Measurements from ENCODE around the gene PCMTD2.

PCMTD2 gene

DNA sequence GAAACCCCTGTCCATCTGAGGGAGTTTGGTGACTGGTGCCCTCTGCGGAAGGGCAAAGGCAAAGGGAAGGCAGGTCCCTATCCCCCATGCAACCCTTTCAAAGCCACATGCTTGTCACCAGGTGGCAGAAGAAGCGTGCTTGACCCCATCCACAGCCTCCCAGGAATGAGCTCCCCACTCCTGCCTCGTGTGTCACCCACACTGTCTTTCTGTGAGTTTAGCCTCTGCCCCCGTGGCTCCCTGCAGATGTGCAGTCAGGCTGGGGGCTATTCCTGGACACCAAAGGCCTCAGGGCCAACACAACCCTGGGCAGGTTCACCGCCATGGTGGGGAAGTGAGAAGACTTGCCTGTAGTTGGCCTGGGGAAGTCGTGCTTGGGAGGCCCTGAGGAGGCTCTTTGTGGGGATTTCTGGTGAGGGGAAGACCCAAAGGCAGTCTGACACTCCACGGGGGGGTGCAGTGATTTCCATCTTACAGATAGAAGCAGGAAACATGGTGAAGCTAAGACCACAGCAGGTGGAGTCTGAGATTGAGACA lies 16.6 kb upstream of the PCMTD2 start:
- peak; percentile 80 for DNase-seq (ENCODE audit: low spot score)
- H3K27ac ChIP-seq (ENCODE audit: poor library complexity, severe bottlenecking) = no peak overlapping the region
- H3K9me3 ChIP-seq (ENCODE audit: severe bottlenecking) = no peaks in the 10 kb centered on the region
- TF ChIP-seq, protein P1, sequence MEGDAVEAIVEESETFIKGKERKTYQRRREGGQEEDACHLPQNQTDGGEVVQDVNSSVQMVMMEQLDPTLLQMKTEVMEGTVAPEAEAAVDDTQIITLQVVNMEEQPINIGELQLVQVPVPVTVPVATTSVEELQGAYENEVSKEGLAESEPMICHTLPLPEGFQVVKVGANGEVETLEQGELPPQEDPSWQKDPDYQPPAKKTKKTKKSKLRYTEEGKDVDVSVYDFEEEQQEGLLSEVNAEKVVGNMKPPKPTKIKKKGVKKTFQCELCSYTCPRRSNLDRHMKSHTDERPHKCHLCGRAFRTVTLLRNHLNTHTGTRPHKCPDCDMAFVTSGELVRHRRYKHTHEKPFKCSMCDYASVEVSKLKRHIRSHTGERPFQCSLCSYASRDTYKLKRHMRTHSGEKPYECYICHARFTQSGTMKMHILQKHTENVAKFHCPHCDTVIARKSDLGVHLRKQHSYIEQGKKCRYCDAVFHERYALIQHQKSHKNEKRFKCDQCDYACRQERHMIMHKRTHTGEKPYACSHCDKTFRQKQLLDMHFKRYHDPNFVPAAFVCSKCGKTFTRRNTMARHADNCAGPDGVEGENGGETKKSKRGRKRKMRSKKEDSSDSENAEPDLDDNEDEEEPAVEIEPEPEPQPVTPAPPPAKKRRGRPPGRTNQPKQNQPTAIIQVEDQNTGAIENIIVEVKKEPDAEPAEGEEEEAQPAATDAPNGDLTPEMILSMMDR (IDR thresholded peaks at IDR 0.05; ENCODE audit: poor library complexity, severe bottlenecking) = no peak
- H3K4me1 ChIP-seq (ENCODE audit: insufficient read depth, poor library complexity, severe bottlenecking) = no peaks in the 10 kb centered on the region
- H3K27me3 ChIP-seq (ENCODE audit: insufficient read depth, poor library complexity, severe bottlenecking) = no peaks in the 10 kb centered on the region
- H3K36me3 ChIP-seq (ENCODE audit: low read depth) = no peaks in the 10 kb centered on the region
- no peak for ATAC-seq (ENCODE audit: low read depth)
- no peak overlapping the region for H3K4me3 ChIP-seq (ENCODE audit: severe bottlenecking)

DNA sequence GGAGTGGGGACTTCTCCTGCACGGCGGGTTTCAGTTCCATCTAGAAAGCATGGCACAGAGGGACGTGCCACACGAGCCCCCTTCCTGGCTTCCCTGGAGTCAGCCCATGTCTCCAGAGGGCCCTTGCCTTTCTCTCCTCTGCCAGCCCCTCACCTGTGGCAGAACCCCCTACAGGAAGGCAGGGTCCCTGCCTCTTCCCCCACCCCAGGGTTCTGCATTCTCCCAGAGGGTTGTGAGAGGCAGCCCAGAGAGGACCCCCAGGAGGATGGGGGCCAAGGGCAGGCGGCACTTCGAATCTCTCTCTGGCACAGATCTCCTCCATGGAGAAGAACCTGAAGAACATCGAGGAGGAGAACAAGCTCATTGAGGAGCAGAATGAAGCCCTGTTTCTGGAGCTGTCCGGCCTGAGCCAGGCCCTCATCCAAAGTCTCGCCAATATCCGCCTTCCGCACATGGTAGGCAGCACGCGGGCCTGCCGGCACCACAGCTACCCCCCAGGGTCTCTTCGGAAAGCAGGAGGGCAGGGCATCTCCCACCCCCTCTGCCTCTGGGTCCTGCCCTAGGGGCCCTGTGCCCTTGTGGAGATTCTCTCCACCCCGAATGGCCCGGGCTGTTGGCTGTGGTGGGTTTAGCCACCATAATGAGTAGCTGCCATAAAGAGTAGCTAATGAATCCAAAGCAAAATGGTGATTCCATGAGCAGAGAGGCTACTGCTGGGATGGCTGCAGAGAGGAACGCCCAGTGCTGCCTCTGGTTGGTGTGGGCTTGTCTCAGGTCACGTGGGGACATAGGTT lies 15.9 kb upstream of the PCMTD2 start:
- ATAC-seq (ENCODE audit: low read depth) = no peak
- peak; percentile 73 for DNase-seq (ENCODE audit: low spot score)
- Histone ChIP-seq H3K27ac (ENCODE audit: poor library complexity, severe bottlenecking) (no peak overlapping the region), H3K27me3 (ENCODE audit: insufficient read depth, poor library complexity, severe bottlenecking) (no peaks in the 10 kb centered on the region), H3K4me1 (ENCODE audit: insufficient read depth, poor library complexity, severe bottlenecking) (no peaks in the 10 kb centered on the region), H3K4me3 (ENCODE audit: severe bottlenecking) (no peak overlapping the region), H3K36me3 (ENCODE audit: low read depth) (no peaks in the 10 kb centered on the region), H3K9me3 (ENCODE audit: severe bottlenecking) (no peaks in the 10 kb centered on the region)
- TF ChIP-seq, protein P1 (IDR thresholded peaks at IDR 0.05; ENCODE audit: poor library complexity, severe bottlenecking) = no peak

DNA sequence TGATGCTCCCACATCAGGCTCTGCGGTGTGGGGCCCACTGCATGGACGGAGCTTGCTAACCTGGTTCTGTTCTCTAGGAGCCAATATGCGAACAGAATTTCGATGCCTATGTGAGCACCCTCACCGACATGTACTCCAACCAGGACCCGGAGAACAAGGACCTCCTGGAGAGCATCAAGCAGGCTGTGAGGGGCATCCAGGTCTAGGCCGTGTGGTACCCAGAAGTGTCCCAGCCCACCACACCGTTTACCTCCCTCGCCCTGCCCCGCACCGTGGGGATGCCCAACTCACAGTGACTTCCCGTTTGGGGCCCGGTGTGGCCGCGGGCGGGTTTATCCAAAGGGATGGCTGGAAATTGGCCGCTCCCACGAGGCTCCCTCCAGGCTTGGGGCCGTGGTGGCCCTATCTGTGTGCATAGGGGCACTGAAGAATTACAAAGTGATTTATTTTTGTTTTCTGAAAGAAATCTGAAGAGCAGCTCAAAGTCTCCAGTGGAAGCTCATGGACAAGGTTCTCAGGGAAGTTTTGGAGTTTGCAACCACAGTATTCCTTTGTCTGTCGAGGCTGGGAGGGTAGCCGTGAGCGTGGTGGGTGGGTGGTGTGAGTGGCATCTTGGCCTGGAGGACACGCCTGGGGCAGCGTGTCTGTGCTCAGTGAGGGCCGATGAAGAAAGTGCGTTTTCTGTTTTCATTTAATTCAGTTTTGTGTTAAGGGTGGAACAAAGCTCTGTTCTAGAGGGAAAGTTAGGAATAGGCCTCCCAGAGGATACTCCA lies 15.1 kb upstream of the PCMTD2 start:
- TF ChIP-seq, protein P1 (IDR thresholded peaks at IDR 0.05; ENCODE audit: poor library complexity, severe bottlenecking) = no peak

DNA sequence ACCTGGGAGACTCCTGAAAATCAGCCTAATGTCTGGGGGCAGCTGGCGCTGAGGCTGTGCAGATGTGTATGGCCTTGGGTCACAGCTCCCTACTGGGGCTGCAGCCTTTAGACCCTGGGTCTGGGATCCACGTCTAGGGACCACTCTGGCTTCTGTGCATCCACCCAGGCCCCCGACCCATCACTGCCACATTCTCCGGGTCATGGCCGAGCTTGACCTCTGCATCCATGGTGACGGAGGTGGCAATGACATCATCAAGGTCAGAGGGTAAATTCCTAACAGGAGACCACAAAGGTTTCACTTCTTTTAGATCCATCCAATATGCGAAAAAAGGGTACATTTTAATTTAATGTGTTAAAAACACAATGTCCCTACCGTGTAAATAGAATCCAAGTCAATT lies 14.5 kb upstream of the PCMTD2 start:
- no peaks in the 10 kb centered on the region for H3K4me1 ChIP-seq (ENCODE audit: insufficient read depth, poor library complexity, severe bottlenecking)
- no peak overlapping the region for H3K27ac ChIP-seq (ENCODE audit: poor library complexity, severe bottlenecking)
- DNase-seq (ENCODE audit: low spot score) (peak; percentile 68), ATAC-seq (ENCODE audit: low read depth) (no peak)
- no peaks in the 10 kb centered on the region for H3K27me3 ChIP-seq (ENCODE audit: insufficient read depth, poor library complexity, severe bottlenecking)
- H3K4me3 ChIP-seq (ENCODE audit: severe bottlenecking) = no peak overlapping the region
- H3K9me3 ChIP-seq (ENCODE audit: severe bottlenecking) = no peaks in the 10 kb centered on the region
- no peaks in the 10 kb centered on the region for H3K36me3 ChIP-seq (ENCODE audit: low read depth)
- TF ChIP-seq, protein P1 (IDR thresholded peaks at IDR 0.05; ENCODE audit: poor library complexity, severe bottlenecking) = no peak

More for the DNA sequence above, 15.1 kb upstream of the PCMTD2 start:
- Histone ChIP-seq H3K36me3 (ENCODE audit: low read depth) (no peaks in the 10 kb centered on the region), H3K4me1 (ENCODE audit: insufficient read depth, poor library complexity, severe bottlenecking) (no peaks in the 10 kb centered on the region), H3K4me3 (ENCODE audit: severe bottlenecking) (no peak overlapping the region), H3K27me3 (ENCODE audit: insufficient read depth, poor library complexity, severe bottlenecking) (no peaks in the 10 kb centered on the region), H3K9me3 (ENCODE audit: severe bottlenecking) (no peaks in the 10 kb centered on the region), H3K27ac (ENCODE audit: poor library complexity, severe bottlenecking) (no peak overlapping the region)
- DNase-seq (ENCODE audit: low spot score) (peak; percentile 84), ATAC-seq (ENCODE audit: low read depth) (no peak)

All from RWPE2 (cell line).